Fibroblast of mammary gland (primary cell): ENCODE data around the gene PHLDA1.

Source experiments
- DNase-seq: peaks from one replicate; pipeline ENCODE4 v3.0.0-alpha.2; 2010; ENCODE audit warnings: low read depth
- H3K4me3 ChIP-seq: 2 replicates; pipeline ENCODE4 v1.5.1; 2011; ENCODE audit warnings: low read depth, mild to moderate bottlenecking, low read length, moderate library complexity; ENCODE audit not compliant: control insufficient read depth
- CTCF ChIP-seq: conservative IDR thresholded peaks from 2 replicates; pipeline ENCODE4 v1.5.1; 2011; ENCODE audit warnings: low read depth, low read length, inconsistent platforms; ENCODE audit not compliant: control insufficient read depth, insufficient read depth

PHLDA1 gene

GRCh38 chr12:75998292-75999063 is 33.1 kb downstream of the PHLDA1 start:
- DNase-seq: peak; percentile 25
- no peak overlapping the region for H3K4me3 ChIP-seq
- TF ChIP-seq CTCF: no peak

GRCh38 chr12:75997658-75998057 is 33.9 kb downstream of the PHLDA1 start:
- TF ChIP-seq CTCF: no peak
- no peak for DNase-seq

GRCh38 chr12:75996861-75997447 is 34.6 kb downstream of the PHLDA1 start:
- TF ChIP-seq CTCF: no peak
- H3K4me3 ChIP-seq: no peak overlapping the region
- DNase-seq: peak; percentile 27

More at GRCh38 chr12:75997658-75998057, 33.9 kb downstream of the PHLDA1 start:
- no peak overlapping the region for H3K4me3 ChIP-seq

- H3K4me3 ChIP-seq: no peak overlapping the region
- no peak for TF ChIP-seq CTCF
- no peak for DNase-seq
These were observed 35.9 kb downstream of the PHLDA1 start for GRCh38 chr12:75995691-75996090.

- no peak overlapping the region for H3K4me3 ChIP-seq
- no peak for TF ChIP-seq CTCF
- DNase-seq: no peak
These were observed 37.4 kb downstream of the PHLDA1 start for GRCh38 chr12:75994069-75994740.

GRCh38 chr12:75991753-75992152 is 39.8 kb downstream of the PHLDA1 start:
- no peak for DNase-seq
- no peak for TF ChIP-seq CTCF
- no peak overlapping the region for H3K4me3 ChIP-seq
